ENCODE results near the gene PMM2. TPM values are rescaled to one million over a fixed set of nuclear protein-coding genes. Genes with fewer than 3 reads are reported as not detected.
"Not testable (repeated sequence)": the region's sequence is repeated elsewhere in the genome, so short reads cannot be mapped to it uniquely, and the experiment has no call there.

The PMM2 gene
- total RNA-seq, 5 donors from 2014 or later (not counting 1 experiment from before 2014, with no cell fraction given), result 33.8 to 46.6 (median 43.7) TPM

DNA sequence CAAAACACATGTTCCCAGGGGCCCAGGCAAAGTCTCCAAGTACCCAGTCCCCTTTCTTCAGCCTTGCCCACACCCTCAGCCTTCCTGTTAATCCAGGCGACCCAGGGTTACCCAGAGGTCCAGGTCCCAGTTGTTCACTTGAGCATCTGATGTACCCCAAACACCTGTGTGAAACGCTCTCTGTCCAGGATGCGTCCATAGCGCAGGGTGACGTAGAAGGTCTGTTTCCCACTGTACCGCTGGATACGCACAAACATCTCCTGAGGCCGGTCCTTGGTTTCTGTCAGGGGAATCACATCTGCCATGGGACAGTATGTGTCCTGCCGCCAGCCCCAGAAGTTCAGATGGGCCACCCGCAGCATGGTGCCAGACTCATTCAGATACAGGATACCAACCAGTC is 1.8 kb upstream of the PMM2 start:
- Histone ChIP-seq H3K4me1 (ENCODE audit: control insufficient read depth in 1 of 2, extremely low read depth in 1 of 2, insufficient read depth in 2 of 2, low read length in 2 of 2) (peaks cover 22 to 39% of the 10 kb centered on the region in 2 experiments), H3K36me3 (ENCODE audit: control insufficient read depth in 2 of 2, extremely low read depth in 1 of 2, insufficient read depth in 1 of 2, low read length in 1 of 2) (peaks cover 0 to 3% of the 10 kb centered on the region in 2 donors), H3K9me3 (no peaks in the 10 kb centered on the region), H3K27ac (ENCODE audit: low read length) (no peak overlapping the region), H3K27me3 (replicated peaks in 1 of 2; ENCODE audit: control insufficient read depth in 2 of 2, extremely low read depth in 1 of 2, insufficient read depth in 2 of 2, low read length in 1 of 2) (no peaks in the 10 kb centered on the region), H3K4me3 (ENCODE audit: control insufficient read depth in 1 of 2, extremely low read depth in 1 of 2, low read length in 1 of 2) (no peak overlapping the region)
- Mint-ChIP-seq H3K36me3 (no peaks in the 10 kb centered on the region), H3K4me1 (peaks cover 41 to 49% (median 42%) of the 10 kb centered on the region in 3 donors), H3K27me3 (no peaks in the 10 kb centered on the region), H3K4me3 (peak overlapping the region in 2 of 3 donors; percentile 6 to 95), H3K27ac (no peak overlapping the region), H3K9me3 (no peaks in the 10 kb centered on the region)
- ChIA-PET POLR2A (no interaction called here), CTCF (interaction anchor here in 1 of 2 donors (0.6 kb wide), 1 partner anchor 84 kb away, joined by 5 read pairs; no protein-coding TSS in a partner anchor)
- DNase-seq (no peak), ATAC-seq (replicated peaks in 1 of 4) (no peak)
- 95% methylated on average over 9 of the region's 10 CpGs for WGBS (ENCODE audit: insufficient coverage)

DNA sequence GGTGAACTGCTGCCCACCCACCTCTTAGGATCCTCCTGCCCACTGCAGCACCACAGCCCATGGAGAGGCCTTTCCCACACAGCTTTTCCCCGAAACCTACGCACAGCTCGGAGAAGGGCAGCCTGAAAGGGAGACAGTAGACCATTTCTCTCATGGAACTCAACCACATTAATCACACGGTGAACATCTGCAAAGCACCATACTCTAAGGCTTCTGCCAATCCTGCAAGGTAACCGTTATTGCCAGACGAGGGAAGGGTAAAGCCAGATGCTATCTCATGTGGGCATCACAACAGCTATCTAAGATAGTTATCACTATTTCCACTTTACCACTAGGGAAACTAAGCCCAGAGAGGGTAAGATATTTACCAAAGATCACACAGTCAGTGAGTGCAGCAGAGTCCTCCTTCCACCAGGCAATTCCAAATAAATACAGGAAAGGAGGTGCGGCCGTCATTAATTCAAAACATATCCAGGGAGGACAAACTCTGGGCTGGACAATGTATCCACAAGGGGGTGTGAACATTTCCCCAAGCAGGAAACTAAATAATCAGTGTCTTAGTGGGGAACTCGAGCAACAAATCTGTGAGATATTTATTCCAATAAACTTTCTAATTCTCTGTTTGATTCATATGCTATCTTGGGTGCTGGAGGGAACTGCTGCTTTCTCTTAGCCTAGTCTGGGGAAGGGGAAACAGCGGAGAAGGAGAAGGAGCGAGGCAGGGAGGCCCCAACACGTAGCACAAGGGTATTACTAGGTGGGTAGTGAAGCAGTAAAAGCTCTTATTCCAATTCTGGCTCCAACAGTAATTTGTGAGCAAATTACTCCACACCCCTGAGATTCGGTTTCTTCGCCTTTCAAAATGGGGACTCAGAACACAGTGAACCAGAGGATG is 923 bp upstream of the PMM2 start:
- no peaks in the 10 kb centered on the region for H3K27me3 Mint-ChIP-seq
- Histone ChIP-seq H3K4me1 (ENCODE audit: control insufficient read depth in 1 of 2, extremely low read depth in 1 of 2, insufficient read depth in 2 of 2, low read length in 2 of 2) (peaks cover 22 to 39% of the 10 kb centered on the region in 2 experiments), H3K4me3 (ENCODE audit: control insufficient read depth in 1 of 2, extremely low read depth in 1 of 2, low read length in 1 of 2) (peak overlapping the region; percentile 79), H3K9me3 (no peaks in the 10 kb centered on the region), H3K27ac (ENCODE audit: low read length) (peak overlapping the region; percentile 27), H3K27me3 (replicated peaks in 1 of 2; ENCODE audit: control insufficient read depth in 2 of 2, extremely low read depth in 1 of 2, insufficient read depth in 2 of 2, low read length in 1 of 2) (no peaks in the 10 kb centered on the region), H3K36me3 (ENCODE audit: control insufficient read depth in 2 of 2, extremely low read depth in 1 of 2, insufficient read depth in 1 of 2, low read length in 1 of 2) (peaks cover 0 to 9% of the 10 kb centered on the region in 2 donors)
- ChIA-PET POLR2A (interaction anchor here (0.6 to 1.2 kb wide), 2 partner anchors 72 kb away, joined by 3 read pairs; partner anchors contain the start of gene CARHSP1 (in 2 of the 2)), CTCF (interaction anchor here (0.6 to 1.3 kb wide), 5 partner anchors 13 to 83 kb away, joined by 3 to 6 read pairs (median 5); partner anchors contain the start of gene CARHSP1 (in 1 of the 2))
- DNase-seq, result peak in 1 of 35 experiments; percentile 5
- peaks cover 42 to 53% (median 43%) of the 10 kb centered on the region in 3 donors for H3K4me1 Mint-ChIP-seq
- H3K27ac Mint-ChIP-seq, result peak overlapping the region; percentile 90
- 85% methylated on average over 4 of the region's 14 CpGs for WGBS (ENCODE audit: insufficient coverage)
- peak overlapping the region; percentile 93 to 95 (median 94) for H3K4me3 Mint-ChIP-seq
- no peak for ATAC-seq (replicated peaks in 1 of 4)
- peaks cover 2% of the 10 kb centered on the region for H3K36me3 Mint-ChIP-seq
- H3K9me3 Mint-ChIP-seq, result no peaks in the 10 kb centered on the region

DNA sequence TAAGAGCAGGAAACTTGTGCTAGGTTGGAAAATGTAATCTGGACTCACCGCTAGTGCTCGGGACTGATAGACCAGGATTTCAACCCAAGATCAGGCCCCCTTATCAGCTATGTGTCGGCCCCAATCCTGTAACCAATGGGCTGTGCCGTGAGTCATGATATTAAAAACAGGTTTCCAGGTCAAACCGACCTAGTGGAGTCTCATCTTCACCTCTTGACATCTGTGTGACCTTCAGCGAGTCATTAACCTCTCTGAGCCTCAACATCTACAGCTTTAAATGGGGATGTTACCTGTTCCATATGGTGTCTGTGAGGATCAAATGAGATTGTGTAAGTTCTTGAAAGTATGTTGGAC is 512 bp downstream of the PMM2 start:
- Histone ChIP-seq H3K27me3 (replicated peaks in 1 of 2; ENCODE audit: control insufficient read depth in 2 of 2, extremely low read depth in 1 of 2, insufficient read depth in 2 of 2, low read length in 1 of 2) (no peaks in the 10 kb centered on the region), H3K4me1 (ENCODE audit: control insufficient read depth in 1 of 2, extremely low read depth in 1 of 2, insufficient read depth in 2 of 2, low read length in 2 of 2) (peaks cover 22 to 39% of the 10 kb centered on the region in 2 experiments), H3K9me3 (no peaks in the 10 kb centered on the region), H3K4me3 (ENCODE audit: control insufficient read depth in 1 of 2, extremely low read depth in 1 of 2, low read length in 1 of 2) (peak overlapping the region; percentile 79), H3K27ac (ENCODE audit: low read length) (peak overlapping the region; percentile 63), H3K36me3 (ENCODE audit: control insufficient read depth in 2 of 2, extremely low read depth in 1 of 2, insufficient read depth in 1 of 2, low read length in 1 of 2) (peaks cover 6 to 22% of the 10 kb centered on the region in 2 donors)
- ChIA-PET POLR2A (interaction anchor here in 1 of 2 donors (0.6 kb wide), 1 partner anchor 71 kb away, joined by 3 read pairs; the partner anchor contains the start of gene CARHSP1), CTCF (interaction anchor here in 1 of 2 donors (1.3 kb wide), 1 partner anchor 82 kb away, joined by 5 read pairs; no protein-coding TSS in a partner anchor)
- Mint-ChIP-seq H3K36me3 (peaks cover 14% of the 10 kb centered on the region), H3K27ac (peak overlapping the region; percentile 90), H3K9me3 (no peaks in the 10 kb centered on the region), H3K27me3 (no peaks in the 10 kb centered on the region), H3K4me1 (peaks cover 44 to 50% (median 45%) of the 10 kb centered on the region in 3 donors), H3K4me3 (peak overlapping the region; percentile 93 to 95 (median 94))
- ATAC-seq (replicated peaks in 1 of 4) (no peak), DNase-seq (no peak)
- 0% methylated on average over 3 of the region's 6 CpGs for WGBS (ENCODE audit: insufficient coverage)

DNA sequence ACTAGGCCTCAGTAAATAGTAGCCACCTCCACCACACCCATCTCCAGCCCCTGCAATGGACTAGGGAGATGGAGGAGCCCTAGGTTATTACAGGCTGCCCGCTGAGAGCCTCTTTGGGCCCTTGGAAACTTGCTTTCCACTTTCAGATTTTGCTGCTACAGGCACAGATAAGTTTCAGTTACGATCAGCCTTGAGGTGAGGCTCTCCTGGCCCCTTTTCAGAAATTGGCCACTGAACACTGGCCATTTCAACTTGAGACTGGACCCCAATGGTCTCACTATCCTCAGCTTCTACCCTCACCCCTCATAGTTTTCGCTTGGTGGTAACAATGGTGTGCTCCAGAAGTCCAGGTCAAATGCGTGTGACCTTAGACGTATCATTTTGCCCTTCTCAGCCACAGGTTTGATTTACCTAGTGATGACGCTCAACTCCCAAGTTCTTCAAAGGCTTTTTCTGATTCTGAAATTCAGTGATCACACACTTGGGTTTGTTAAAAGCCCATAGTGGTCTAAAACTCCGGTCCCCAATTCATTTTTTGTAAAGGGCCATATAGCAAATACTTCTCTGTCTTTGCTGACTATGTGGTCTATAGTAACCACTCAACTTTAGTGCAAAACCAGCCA is 1.0 kb downstream of the PMM2 start:
- Mint-ChIP-seq H3K4me3 (peak overlapping the region; percentile 93 to 95 (median 94)), H3K9me3 (no peaks in the 10 kb centered on the region), H3K4me1 (peaks cover 47 to 50% (median 48%) of the 10 kb centered on the region in 3 donors), H3K27ac (peak overlapping the region; percentile 68 to 90), H3K27me3 (no peaks in the 10 kb centered on the region), H3K36me3 (peaks cover 17% of the 10 kb centered on the region)
- peaks cover 22 to 39% of the 10 kb centered on the region in 2 experiments for H3K4me1 ChIP-seq (ENCODE audit: control insufficient read depth in 1 of 2, extremely low read depth in 1 of 2, insufficient read depth in 2 of 2, low read length in 2 of 2)
- peak overlapping the region; percentile 63 for H3K27ac ChIP-seq (ENCODE audit: low read length)
- POLR2A ChIA-PET, result interaction anchor here in 1 of 2 donors (0.6 kb wide), 1 partner anchor 70 kb away, joined by 3 read pairs; the partner anchor contains the start of gene CARHSP1
- ATAC-seq (replicated peaks in 1 of 4) (no peak), DNase-seq (no peak)
- 58% methylated on average over 4 of the region's 7 CpGs for WGBS (ENCODE audit: insufficient coverage)
- H3K36me3 ChIP-seq (ENCODE audit: control insufficient read depth in 2 of 2, extremely low read depth in 1 of 2, insufficient read depth in 1 of 2, low read length in 1 of 2), result peaks cover 9 to 26% of the 10 kb centered on the region in 2 donors
- CTCF ChIA-PET, result no interaction called here
- H3K27me3 ChIP-seq (replicated peaks in 1 of 2; ENCODE audit: control insufficient read depth in 2 of 2, extremely low read depth in 1 of 2, insufficient read depth in 2 of 2, low read length in 1 of 2), result no peaks in the 10 kb centered on the region
- peak overlapping the region; percentile 79 for H3K4me3 ChIP-seq (ENCODE audit: control insufficient read depth in 1 of 2, extremely low read depth in 1 of 2, low read length in 1 of 2)
- H3K9me3 ChIP-seq, result no peaks in the 10 kb centered on the region

DNA sequence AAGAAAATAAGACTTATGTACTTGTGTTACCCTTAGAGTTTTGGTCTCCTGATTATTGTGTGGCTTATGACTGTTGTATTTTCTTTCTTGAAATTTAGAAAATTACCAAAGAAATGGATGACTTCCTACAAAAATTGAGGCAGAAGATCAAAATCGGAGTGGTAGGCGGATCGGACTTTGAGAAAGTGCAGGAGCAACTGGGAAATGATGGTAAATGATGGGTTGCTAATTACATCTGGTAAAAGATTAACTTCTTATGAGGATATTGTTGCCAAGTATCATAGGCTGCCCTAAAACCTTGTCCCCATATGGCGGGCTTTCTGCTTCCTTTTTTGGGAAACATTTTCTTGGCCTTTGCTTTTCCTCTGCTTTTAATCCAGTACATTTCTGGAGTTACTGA is 4.1 kb downstream of the PMM2 start:
- Histone ChIP-seq H3K4me3 (ENCODE audit: control insufficient read depth in 1 of 2, extremely low read depth in 1 of 2, low read length in 1 of 2) (no peak overlapping the region), H3K4me1 (ENCODE audit: control insufficient read depth in 1 of 2, extremely low read depth in 1 of 2, insufficient read depth in 2 of 2, low read length in 2 of 2) (peaks cover 14 to 29% of the 10 kb centered on the region in 2 experiments), H3K27me3 (replicated peaks in 1 of 2; ENCODE audit: control insufficient read depth in 2 of 2, extremely low read depth in 1 of 2, insufficient read depth in 2 of 2, low read length in 1 of 2) (no peaks in the 10 kb centered on the region), H3K36me3 (ENCODE audit: control insufficient read depth in 2 of 2, extremely low read depth in 1 of 2, insufficient read depth in 1 of 2, low read length in 1 of 2) (peaks cover 9 to 53% of the 10 kb centered on the region in 2 donors), H3K27ac (ENCODE audit: low read length) (no peak overlapping the region), H3K9me3 (no peaks in the 10 kb centered on the region)
- DNase-seq (no peak), ATAC-seq (replicated peaks in 1 of 4) (no peak)
- ChIA-PET POLR2A (interaction anchor here in 1 of 2 donors (0.6 kb wide), 1 partner anchor 289 kb away, joined by 3 read pairs; no protein-coding TSS in a partner anchor), CTCF (interaction anchor here in 1 of 2 donors (0.7 kb wide), 1 partner anchor 332 kb away, joined by 10 read pairs; no protein-coding TSS in a partner anchor)
- Mint-ChIP-seq H3K4me3 (no peak overlapping the region), H3K9me3 (no peaks in the 10 kb centered on the region), H3K4me1 (peaks cover 29 to 35% (median 31%) of the 10 kb centered on the region in 3 donors), H3K36me3 (peaks cover 33% of the 10 kb centered on the region), H3K27ac (no peak overlapping the region), H3K27me3 (no peaks in the 10 kb centered on the region)
- 100% methylated on average over 3 of the region's 4 CpGs for WGBS (ENCODE audit: insufficient coverage)

DNA sequence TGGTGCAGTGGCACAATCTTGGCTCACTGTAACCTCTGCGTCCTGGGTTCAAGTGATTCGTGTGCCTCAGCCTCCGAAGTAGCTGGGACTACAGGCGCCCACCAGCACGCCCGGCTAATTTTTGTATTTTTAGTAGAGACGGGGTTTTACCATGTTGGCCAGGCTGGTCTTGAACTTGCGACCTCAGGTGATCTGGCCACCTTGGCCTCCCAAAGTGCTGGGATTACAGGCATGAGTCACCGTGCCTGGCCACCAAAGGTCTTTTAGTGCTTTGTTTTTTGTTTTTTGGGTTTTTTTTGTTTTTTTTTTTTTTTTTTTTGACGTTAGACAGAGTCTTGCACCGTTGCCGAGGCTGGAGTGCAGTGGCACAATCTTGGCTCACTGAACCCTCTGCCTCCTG is 6.1 kb downstream of the PMM2 start:
- CTCF ChIA-PET, result interaction anchor here in 1 of 2 donors (0.7 kb wide), 1 partner anchor 561 kb away, joined by 3 read pairs; no protein-coding TSS in a partner anchor
- H3K4me3 Mint-ChIP-seq; DNase-seq; H3K27ac ChIP-seq (ENCODE audit: low read length); H3K27me3 Mint-ChIP-seq; H3K9me3 Mint-ChIP-seq; ATAC-seq (replicated peaks in 1 of 4); H3K27me3 ChIP-seq (replicated peaks in 1 of 2; ENCODE audit: control insufficient read depth in 2 of 2, extremely low read depth in 1 of 2, insufficient read depth in 2 of 2, low read length in 1 of 2); H3K27ac Mint-ChIP-seq; POLR2A ChIA-PET; H3K9me3 ChIP-seq; H3K4me3 ChIP-seq (ENCODE audit: control insufficient read depth in 1 of 2, extremely low read depth in 1 of 2, low read length in 1 of 2): not testable (repeated sequence)
- 98% methylated on average over 9 of the region's 12 CpGs for whole genome bisulfite sequencing (ENCODE audit: insufficient coverage)
- peaks cover 15 to 25% (median 17%) of the 10 kb centered on the region in 3 donors for H3K4me1 Mint-ChIP-seq
- Histone ChIP-seq H3K4me1 (ENCODE audit: control insufficient read depth in 1 of 2, extremely low read depth in 1 of 2, insufficient read depth in 2 of 2, low read length in 2 of 2) (peaks cover 5 to 14% of the 10 kb centered on the region in 2 experiments), H3K36me3 (ENCODE audit: control insufficient read depth in 2 of 2, extremely low read depth in 1 of 2, insufficient read depth in 1 of 2, low read length in 1 of 2) (peaks cover 19 to 72% of the 10 kb centered on the region in 2 donors)
- peaks cover 47% of the 10 kb centered on the region for H3K36me3 Mint-ChIP-seq
